Right lobe of liver (tissue), 4 donors: ENCODE data around the gene CACNA2D3.

Experiments used
- CTCF ChIP-seq, 4 donors: fragments of 200-600 bp in 3 of 4; fragments of 450-650 bp in 1 of 4; IDR thresholded peaks; one replicate each; pipeline versions ENCODE4 v1.5.1 to v1.8.0; 2016 to 2022; ENCODE audit warnings: antibody characterized with exemption in 4 of 4, mild to moderate bottlenecking in 2 of 4
- POLR2A ChIP-seq: fragments of 450-650 bp; IDR thresholded peaks from one replicate; pipeline ENCODE4 v1.6.1; 2017; ENCODE audit warnings: antibody characterized with exemption, mild to moderate bottlenecking
- donor health status: DM: no; HTN: no; CAD: no.
- donor health status: DM: no; HTN: no; CAD: no.
- donor health status: DM: no; HTN: yes; CAD: no.

GRCh38 chr3:54633444-54634121 is 511.2 kb downstream of the CACNA2D3 start:
- no peak for TF ChIP-seq CTCF (IDR thresholded peaks at IDR 0.05)
- TF ChIP-seq POLR2A, result no peak
